Activated T-cell treated with anti-CD3 and anti-CD28 coated beads for 24 hours (primary cell): Measurements from ENCODE around the gene CBFB.
"Not testable (repeated sequence)": the region's sequence is repeated elsewhere in the genome, so short reads cannot be mapped to it uniquely, and the experiment has no call there.

Experiments
- DNase-seq: peaks from one replicate; pipeline ENCODE4 v3.0.0-alpha.2; 2020; ENCODE audit warnings: low read depth

Gene CBFB

DNA sequence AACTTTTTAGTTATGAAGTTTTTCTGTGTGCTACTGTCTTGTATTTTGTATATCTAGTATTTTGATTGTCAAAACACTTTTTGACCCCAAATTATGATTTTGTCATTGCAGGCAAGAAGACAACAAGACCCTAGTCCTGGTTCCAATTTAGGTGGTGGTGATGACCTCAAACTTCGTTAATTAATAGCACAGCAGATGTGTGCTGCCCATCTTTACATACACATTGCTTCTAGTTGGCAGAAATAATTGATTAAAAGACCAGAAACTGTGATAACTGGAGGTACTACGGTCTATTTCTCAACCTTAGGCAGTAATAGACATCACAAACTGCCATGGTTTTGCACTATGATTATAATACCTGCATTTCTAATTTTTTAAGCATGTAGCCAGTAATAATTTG lies 69.7 kb downstream of the CBFB start:
- DNase-seq, result no peak

- no peak for DNase-seq
Measured at GRCh38 chr16:67100569-67101310, 71.8 kb downstream of the CBFB start.

DNA sequence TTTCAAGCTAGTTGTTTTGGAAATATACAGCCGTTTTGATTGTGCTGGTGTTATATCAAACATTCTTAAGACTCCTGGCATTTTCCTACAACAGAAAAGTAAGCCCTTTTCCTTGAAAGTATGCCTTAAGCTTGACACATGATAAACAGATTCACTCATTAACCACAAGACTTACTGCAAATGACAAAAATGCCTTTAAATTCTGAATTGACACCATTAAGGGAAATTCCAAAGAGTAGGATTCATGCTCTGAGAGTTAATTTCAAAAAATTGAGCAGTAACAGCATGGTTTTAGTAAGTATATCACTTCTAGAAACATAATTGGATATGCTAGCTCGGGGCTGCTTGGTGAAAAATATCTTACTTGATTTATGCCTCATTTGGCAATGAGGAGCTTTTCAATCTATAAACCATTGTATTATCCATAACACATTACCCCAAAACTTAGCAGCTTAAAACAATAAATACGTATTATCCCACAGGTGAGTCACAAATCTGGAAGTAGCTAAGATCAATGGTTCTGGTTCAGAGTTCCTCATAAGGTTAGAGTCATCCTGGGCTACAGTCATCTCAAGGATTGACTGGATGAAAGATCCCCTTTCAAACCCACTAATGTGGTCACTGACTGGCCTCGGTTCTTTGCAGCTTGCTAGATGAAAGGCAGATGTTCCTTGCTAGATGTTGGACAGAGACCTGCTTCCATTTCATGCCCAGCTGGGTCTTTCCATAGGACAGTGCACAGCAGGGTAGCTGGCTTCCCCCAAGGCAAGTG lies 72.5 kb downstream of the CBFB start:
- DNase-seq, result no peak

- DNase-seq, result no peak
Measured at GRCh38 chr16:67104061-67104460, 75.1 kb downstream of the CBFB start.

DNA sequence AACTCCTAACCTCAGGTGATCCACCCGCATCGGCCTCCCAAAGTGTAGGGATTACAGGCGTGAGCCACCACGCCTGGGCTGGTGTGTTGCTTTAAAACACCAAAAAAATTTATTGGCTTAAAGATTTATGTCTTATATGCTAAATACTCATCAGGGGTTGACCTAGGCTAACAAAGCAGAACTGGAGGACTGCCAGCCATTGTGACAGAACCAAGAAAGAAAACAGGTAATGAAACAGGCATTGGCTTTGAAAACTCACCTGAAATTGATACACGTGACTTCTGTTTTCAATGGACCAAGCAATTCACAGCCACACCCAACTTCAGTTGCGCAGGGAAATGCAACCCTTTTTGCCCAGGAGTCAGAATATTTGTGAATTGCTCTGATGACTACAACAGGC lies 75.9 kb downstream of the CBFB start:
- no peak for DNase-seq

- no peak for DNase-seq
Measured at GRCh38 chr16:67105246-67105645, 76.3 kb downstream of the CBFB start.

DNA sequence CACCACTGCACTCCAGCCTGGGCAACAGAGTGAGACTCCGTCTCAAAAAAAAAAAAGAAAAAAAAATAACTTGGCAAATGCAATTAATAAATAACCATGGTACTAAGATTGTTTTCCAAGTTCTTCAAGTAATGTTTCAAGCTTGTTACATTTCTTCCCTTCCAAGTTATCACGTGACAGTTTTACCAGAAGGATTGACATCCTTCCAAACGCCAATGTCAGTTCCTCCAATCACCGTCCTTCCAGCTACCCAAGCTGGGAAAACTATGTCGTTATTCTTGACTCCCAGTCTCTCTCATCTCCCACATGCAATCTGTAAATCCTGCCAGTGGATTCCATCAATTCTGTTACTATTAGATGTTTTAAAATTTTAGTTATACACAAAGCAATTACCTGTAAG lies 76.9 kb downstream of the CBFB start:
- no peak for DNase-seq

- DNase-seq, result no peak
Measured at GRCh38 chr16:67108489-67108888, 79.5 kb downstream of the CBFB start.

- DNase-seq, result no peak
Measured at GRCh38 chr16:67108931-67109406, 80.0 kb downstream of the CBFB start.

GRCh38 chr16:67109407-67110135 lies 80.6 kb downstream of the CBFB start, which contains the start of gene PHAF1:
PHAF1 (plus strand) TSS chr16:67109941; CDS start chr16:67110176, 235 bp downstream.
- DNase-seq, result peak; percentile 94

- no peak for DNase-seq
Measured at GRCh38 chr16:67111951-67112444, 83.0 kb downstream of the CBFB start.

DNA sequence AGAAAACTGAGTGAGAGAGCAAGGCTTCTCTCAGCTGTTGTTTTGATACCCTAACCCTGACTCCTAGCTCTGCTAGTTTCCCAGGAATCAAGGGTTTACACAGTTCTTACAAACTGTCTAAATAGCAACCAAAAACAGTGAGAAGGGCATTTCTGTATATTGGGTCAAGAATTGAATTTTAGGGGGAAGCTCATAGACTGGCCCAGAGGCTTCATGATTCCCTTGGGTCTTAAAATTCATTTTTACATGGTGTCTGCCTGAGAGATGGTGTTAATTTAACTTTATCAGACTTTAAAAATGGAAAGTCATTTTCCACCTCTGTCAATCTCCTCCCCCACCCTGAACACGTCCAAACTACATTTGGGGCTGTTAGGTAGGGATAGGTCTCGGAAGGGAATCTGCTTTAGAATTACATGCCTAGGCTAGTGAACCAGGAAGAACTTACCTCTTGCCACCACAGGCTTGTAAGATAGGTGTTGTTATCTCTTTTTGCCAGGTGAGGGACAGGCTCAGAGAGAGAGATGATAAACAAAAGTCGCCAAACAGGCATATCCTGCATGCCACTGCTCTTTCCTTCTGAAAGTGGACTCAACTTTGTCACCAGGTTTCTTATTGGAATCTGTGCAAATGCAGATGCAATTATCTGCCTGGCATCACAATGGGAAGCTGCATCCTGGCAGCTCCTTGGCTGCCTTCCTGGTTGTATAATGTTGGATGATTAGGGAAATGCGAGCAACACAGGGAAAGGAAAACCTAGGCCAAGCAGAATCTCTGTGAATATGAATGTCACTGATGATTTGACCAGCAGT lies 83.8 kb downstream of the CBFB start:
- DNase-seq, result no peak

- DNase-seq, result no peak
Measured at GRCh38 chr16:67114793-67115192, 85.8 kb downstream of the CBFB start.

DNA sequence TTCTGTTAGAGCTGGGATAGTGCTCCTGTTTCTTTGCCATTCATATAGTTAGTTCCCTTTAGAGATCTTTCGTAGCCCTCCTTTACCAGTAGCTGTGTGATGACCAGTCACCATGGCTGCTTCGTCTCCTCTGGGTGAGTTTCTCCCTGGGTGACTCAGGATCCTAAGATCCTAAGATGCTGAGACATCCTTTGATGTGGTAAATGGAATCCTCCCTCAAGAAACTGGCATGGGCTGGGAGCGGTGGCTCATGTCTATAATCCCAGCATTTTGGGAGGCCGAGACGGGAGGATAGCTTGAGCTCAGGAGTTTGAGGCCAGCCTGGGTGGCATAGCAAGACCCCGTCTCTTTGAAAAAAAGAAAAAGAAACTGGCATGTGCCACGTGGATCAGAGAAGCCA lies 86.7 kb downstream of the CBFB start:
- no peak for DNase-seq

GRCh38 chr16:67116388-67117311 lies 87.7 kb downstream of the CBFB start:
- DNase-seq, result no peak

DNA sequence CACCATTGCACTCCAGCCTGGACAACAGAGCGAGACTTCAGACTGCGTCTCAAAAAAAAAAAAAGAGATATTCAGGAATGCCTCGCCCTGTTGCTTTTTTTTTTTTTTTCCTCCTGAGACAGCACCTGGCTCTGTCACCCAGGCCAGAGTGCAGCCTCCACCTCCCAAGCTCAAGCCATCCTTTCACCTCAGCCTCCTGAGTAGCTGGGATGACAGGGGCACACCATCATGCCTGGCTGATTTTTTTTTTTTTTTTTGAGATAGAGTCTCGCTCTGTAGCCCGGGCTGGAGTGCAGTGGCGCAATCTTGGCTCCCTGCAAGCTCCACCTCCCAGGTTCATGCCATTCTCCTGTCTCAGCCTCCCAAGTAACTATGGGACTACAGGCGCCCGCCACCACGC lies 88.8 kb downstream of the CBFB start:
- no peak for DNase-seq

GRCh38 chr16:67120025-67120424 lies 91.1 kb downstream of the CBFB start:
- DNase-seq, result no peak

- not testable (repeated sequence) for DNase-seq
Measured at GRCh38 chr16:67122799-67123198, 93.8 kb downstream of the CBFB start.

GRCh38 chr16:67128417-67128816 lies 99.5 kb downstream of the CBFB start:
- no peak for DNase-seq

- no peak for DNase-seq
Measured at GRCh38 chr16:67128887-67129286, 99.9 kb downstream of the CBFB start.
